Bronchial epithelial cell (primary cell): ENCODE results near the gene ATRAID. TPM values are rescaled to one million over a fixed set of nuclear protein-coding genes. Genes with fewer than 3 reads are reported as not detected.
"Not testable (repeated sequence)": the region's sequence is repeated elsewhere in the genome, so short reads cannot be mapped to it uniquely, and the experiment has no call there.

Experiments used
- DNase-seq: peaks from one replicate; pipeline ENCODE4 v3.0.0-alpha.2; 2010; ENCODE audit warnings: low read depth
- FAIRE-seq: peaks from 2 replicates; lab custom pipeline; 2011; peaks lifted over from hg19 to GRCh38; lab: Jason Lieb, UNC
- H3K27me3 ChIP-seq: 2 replicates; pipeline ENCODE4 v1.5.1; 2011; ENCODE audit warnings: low read length; ENCODE audit not compliant: control insufficient read depth, insufficient read depth
- H3K36me3 ChIP-seq: 2 replicates; pipeline ENCODE4 v1.5.1; 2011; ENCODE audit warnings: low read length; ENCODE audit not compliant: control insufficient read depth, insufficient read depth
- H3K4me3 ChIP-seq: 2 replicates; pipeline ENCODE4 v1.5.1; 2011; ENCODE audit warnings: mild to moderate bottlenecking, low read depth, low read length, control low read depth
- total RNA-seq: library from RNA; depleted of rRNA; stranded (reverse); fragments of >200 nt; gene quantifications from 2 replicates; pipeline ENCODE4 v1.2.1, GENCODE V29; 2014
- TF ChIP-seq, protein P1 (sequence below): IDR thresholded peaks from 2 replicates; pipeline ENCODE4 v1.5.1; 2011; ENCODE audit warnings: mild to moderate bottlenecking, moderate library complexity, low read length, control low read depth, inconsistent platforms; ENCODE audit not compliant: insufficient read depth, severe bottlenecking

ATRAID gene
- total RNA-seq, 1 donor from 2014 or later: 257 TPM

DNA sequence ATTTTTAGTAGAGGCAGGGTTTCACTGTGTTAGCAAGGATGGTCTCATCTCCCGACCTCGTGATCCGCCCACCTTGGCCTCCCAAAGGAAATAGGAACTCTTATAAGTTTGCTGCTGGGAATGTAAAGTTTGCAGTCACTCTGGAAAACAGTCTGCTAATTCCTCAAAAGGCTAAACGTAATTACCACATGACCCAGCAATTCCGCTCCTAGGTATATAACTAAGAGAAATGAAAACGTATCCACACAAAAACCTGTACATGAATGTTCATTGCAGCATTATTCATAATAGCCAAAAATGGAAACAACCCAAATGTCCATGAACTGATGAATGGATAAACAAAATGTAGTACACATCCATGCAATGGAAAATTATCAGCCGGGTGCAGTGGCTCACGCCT is 21.9 kb upstream of the ATRAID start:
- TF ChIP-seq, protein P1, sequence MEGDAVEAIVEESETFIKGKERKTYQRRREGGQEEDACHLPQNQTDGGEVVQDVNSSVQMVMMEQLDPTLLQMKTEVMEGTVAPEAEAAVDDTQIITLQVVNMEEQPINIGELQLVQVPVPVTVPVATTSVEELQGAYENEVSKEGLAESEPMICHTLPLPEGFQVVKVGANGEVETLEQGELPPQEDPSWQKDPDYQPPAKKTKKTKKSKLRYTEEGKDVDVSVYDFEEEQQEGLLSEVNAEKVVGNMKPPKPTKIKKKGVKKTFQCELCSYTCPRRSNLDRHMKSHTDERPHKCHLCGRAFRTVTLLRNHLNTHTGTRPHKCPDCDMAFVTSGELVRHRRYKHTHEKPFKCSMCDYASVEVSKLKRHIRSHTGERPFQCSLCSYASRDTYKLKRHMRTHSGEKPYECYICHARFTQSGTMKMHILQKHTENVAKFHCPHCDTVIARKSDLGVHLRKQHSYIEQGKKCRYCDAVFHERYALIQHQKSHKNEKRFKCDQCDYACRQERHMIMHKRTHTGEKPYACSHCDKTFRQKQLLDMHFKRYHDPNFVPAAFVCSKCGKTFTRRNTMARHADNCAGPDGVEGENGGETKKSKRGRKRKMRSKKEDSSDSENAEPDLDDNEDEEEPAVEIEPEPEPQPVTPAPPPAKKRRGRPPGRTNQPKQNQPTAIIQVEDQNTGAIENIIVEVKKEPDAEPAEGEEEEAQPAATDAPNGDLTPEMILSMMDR: no peak
- H3K4me3 ChIP-seq: no peak overlapping the region
- no peaks in the 10 kb centered on the region for H3K36me3 ChIP-seq
- no peaks in the 10 kb centered on the region for H3K27me3 ChIP-seq
- no peak for DNase-seq
- FAIRE-seq: no peak

GRCh38 chr2:27191070-27191829 is 20.6 kb upstream of the ATRAID start:
- TF ChIP-seq, protein P1: peak; percentile 48
- DNase-seq: peak; percentile 53
- no peaks in the 10 kb centered on the region for H3K36me3 ChIP-seq
- H3K4me3 ChIP-seq: no peak overlapping the region
- no peak for FAIRE-seq
- H3K27me3 ChIP-seq: no peaks in the 10 kb centered on the region

- TF ChIP-seq, protein P1: no peak
- Histone ChIP-seq H3K4me3 (no peak overlapping the region), H3K27me3 (no peaks in the 10 kb centered on the region), H3K36me3 (no peaks in the 10 kb centered on the region)
- DNase-seq (no peak), FAIRE-seq (no peak)
These were observed 17.1 kb upstream of the ATRAID start for GRCh38 chr2:27194538-27195354.

DNA sequence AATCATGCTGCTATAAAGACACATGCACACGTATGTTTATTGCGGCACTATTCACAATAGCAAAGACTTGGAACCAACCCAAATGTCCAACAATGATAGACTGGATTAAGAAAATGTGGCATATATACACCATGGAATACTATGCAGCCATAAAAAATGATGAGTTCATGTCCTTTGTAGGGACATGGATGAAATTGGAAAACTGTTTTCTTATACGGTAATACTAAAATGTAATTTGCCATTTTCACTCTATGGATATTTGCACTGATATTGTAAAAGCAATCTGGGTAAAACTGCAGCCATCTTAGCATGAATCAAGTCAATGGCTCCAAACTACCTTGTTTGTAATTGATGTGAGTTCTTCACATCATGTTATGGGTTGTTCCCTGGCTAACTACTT is 16.0 kb upstream of the ATRAID start:
- FAIRE-seq, DNase-seq, H3K4me3 ChIP-seq, H3K27me3 ChIP-seq, H3K36me3 ChIP-seq: not testable (repeated sequence)

- not testable (repeated sequence) for H3K36me3 ChIP-seq, DNase-seq, H3K27me3 ChIP-seq, H3K4me3 ChIP-seq, FAIRE-seq
These were observed 13.8 kb upstream of the ATRAID start for GRCh38 chr2:27198068-27198467.

DNA sequence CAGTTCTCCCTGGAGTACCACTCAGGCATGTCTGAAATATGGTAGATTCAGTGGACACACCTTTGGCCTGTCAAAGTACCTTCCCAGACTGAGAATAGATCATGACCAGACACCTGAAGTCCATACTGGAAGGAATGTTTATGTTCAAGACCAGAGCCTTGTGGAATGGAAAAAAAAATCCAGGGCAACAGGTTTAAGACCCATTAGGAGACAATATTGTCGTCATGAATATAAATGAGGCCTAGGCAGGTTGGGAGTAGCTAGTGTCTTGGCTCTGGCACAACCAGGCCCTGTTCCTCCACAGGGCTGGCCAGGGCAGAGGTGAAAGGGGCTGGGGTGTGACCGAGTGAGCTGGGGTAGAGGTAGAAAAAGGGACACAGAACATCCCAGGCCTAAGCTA is 13.2 kb upstream of the ATRAID start:
- DNase-seq (no peak), FAIRE-seq (no peak)
- peaks cover 7% of the 10 kb centered on the region for H3K36me3 ChIP-seq
- H3K27me3 ChIP-seq: no peaks in the 10 kb centered on the region
- no peak overlapping the region for H3K4me3 ChIP-seq
- TF ChIP-seq, protein P1: no peak
